ENCODE measurements around the gene PPP2R5C. TPM values are rescaled to one million over a fixed set of nuclear protein-coding genes. Genes with fewer than 3 reads are reported as not detected.

PPP2R5C gene
- total and polyA plus RNA-seq, 2 donors (not counting 3 experiments of a cell fraction or from before 2014, with no cell fraction given) = 42.6 to 83.6 TPM

DNA sequence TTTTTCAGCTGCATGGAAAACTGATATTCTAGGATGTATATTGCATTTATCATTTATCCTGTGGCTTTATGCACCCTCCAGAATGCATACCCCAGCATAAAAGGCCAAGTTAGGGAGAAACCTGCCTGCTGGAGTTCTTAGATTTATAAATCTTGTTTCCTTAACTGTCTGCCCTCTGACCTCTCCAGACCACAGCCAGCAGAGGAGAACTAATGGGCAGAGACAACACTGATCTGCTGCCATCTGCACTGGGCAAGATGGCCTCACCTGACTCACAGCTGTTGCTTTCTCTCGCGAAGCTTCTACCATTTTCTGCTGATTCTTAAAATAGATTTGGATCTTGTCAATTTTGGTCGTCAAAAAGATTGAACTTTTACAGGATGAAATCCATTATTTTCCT lies 65.8 kb downstream of the PPP2R5C start:
- Histone ChIP-seq H3K4me3 (replicated peaks in 1 of 3; ENCODE audit: insufficient read depth in 1 of 3, low read depth in 1 of 3, low read length in 3 of 3) (no peak overlapping the region), H3K36me3 (ENCODE audit: control insufficient read depth in 2 of 2, extremely low read depth in 1 of 2, insufficient read depth in 2 of 2, low read length in 2 of 2) (no peaks in the 10 kb centered on the region), H3K9me3 (replicated peaks; ENCODE audit: control insufficient read depth, insufficient read depth, low read length) (no peaks in the 10 kb centered on the region), H3K27ac (ENCODE audit: insufficient read depth, low read depth, low read length) (no peak overlapping the region), H3K4me2 (ENCODE audit: insufficient read depth, low read length) (no peak overlapping the region), H3K9me1 (replicated peaks; ENCODE audit: control insufficient read depth, extremely low read depth, insufficient read depth, low read length) (no peaks in the 10 kb centered on the region), H3K9ac (replicated peaks; ENCODE audit: extremely low read depth, insufficient read depth, low read length) (no peak overlapping the region), H4K20me1 (replicated peaks; ENCODE audit: control insufficient read depth, extremely low read depth, insufficient read depth, low read length) (no peaks in the 10 kb centered on the region), H3K27me3 (ENCODE audit: control insufficient read depth in 2 of 2, insufficient read depth in 2 of 2, low read length in 2 of 2) (no peaks in the 10 kb centered on the region), H3K4me1 (ENCODE audit: control insufficient read depth, extremely low read depth, insufficient read depth, low read length) (no peaks in the 10 kb centered on the region), H3K79me2 (ENCODE audit: control insufficient read depth, insufficient read depth, low read length) (peaks cover 55% of the 10 kb centered on the region), H2AFZ (ENCODE audit: low read depth, low read length) (no peak overlapping the region)
- dilution Hi-C loops (cut with MboI; ENCODE audit: extremely low pct_ligation_motif_present, low sequenced_read_pairs) (no loop called here), intact Hi-C loops (cut with micrococcal nuclease) (no loop called here)
- CTCF ChIA-PET = interaction anchor here (0.9 kb wide), 1 partner anchor 40 kb away, joined by 3 read pairs; no protein-coding TSS in a partner anchor
- FAIRE-seq (no peak), DNase-seq (ENCODE audit: low read depth, low spot score) (no peak)
- POLR2A ChIA-PET = no interaction called here
- no TSS peak for BruUV-seq (replicated peaks)
- TF ChIP-seq EZH2 (IDR thresholded peaks at IDR 0.05; ENCODE audit: borderline replicate concordance, low read depth, low read length, severe bottlenecking) (no peak), FOS (IDR thresholded peaks at IDR 0.05; ENCODE audit: borderline replicate concordance, insufficient read depth, low read length) (no peak), GATA2 (IDR thresholded peaks at IDR 0.05; ENCODE audit: insufficient read depth, insufficient read length, low read depth, low read length) (no peak), MYC (IDR thresholded peaks at IDR 0.05; ENCODE audit: low read depth, low read length) (no peak), MAX (IDR thresholded peaks at IDR 0.05; ENCODE audit: insufficient read depth, insufficient read length) (no peak), POLR2AphosphoS5 (IDR thresholded peaks at IDR 0.05; ENCODE audit: insufficient read depth, low read depth, low read length) (no peak), POLR2A (IDR thresholded peaks at IDR 0.05; ENCODE audit: low read depth, low read length) (no peak), JUN (IDR thresholded peaks at IDR 0.05; ENCODE audit: borderline replicate concordance, insufficient read depth, insufficient read length, low read depth) (no peak)
- TF ChIP-seq, protein P1, sequence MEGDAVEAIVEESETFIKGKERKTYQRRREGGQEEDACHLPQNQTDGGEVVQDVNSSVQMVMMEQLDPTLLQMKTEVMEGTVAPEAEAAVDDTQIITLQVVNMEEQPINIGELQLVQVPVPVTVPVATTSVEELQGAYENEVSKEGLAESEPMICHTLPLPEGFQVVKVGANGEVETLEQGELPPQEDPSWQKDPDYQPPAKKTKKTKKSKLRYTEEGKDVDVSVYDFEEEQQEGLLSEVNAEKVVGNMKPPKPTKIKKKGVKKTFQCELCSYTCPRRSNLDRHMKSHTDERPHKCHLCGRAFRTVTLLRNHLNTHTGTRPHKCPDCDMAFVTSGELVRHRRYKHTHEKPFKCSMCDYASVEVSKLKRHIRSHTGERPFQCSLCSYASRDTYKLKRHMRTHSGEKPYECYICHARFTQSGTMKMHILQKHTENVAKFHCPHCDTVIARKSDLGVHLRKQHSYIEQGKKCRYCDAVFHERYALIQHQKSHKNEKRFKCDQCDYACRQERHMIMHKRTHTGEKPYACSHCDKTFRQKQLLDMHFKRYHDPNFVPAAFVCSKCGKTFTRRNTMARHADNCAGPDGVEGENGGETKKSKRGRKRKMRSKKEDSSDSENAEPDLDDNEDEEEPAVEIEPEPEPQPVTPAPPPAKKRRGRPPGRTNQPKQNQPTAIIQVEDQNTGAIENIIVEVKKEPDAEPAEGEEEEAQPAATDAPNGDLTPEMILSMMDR (IDR thresholded peaks at IDR 0.05; ENCODE audit: extremely low read depth in 1 of 2, insufficient read depth in 1 of 2, low read depth in 1 of 2, low read length in 2 of 2) = no peak
